ENCODE results near the gene SNX20. TPM values are rescaled to one million over a fixed set of nuclear protein-coding genes. Genes with fewer than 3 reads are reported as not detected.

Gene SNX20
- total and polyA plus RNA-seq, 2 experiments from 2014 or later, result not detected

- TF ChIP-seq REST (IDR thresholded peaks at IDR 0.05; ENCODE audit: unreplicated experiment) (no peak), EZH2phosphoT487 (IDR thresholded peaks at IDR 0.05; ENCODE audit: unreplicated experiment) (no peak)
Observed at GRCh38 chr16:50712560-50712898, 31.4 kb upstream of the SNX20 start (continued).

GRCh38 chr16:50711862-50712559 lies 30.9 kb upstream of the SNX20 start:
- no peaks in the 10 kb centered on the region for H3K27me3 ChIP-seq (ENCODE audit: insufficient read depth)
- H3F3A ChIP-seq (replicated peaks; ENCODE audit: low read depth), result no peaks in the 10 kb centered on the region
- no peaks in the 10 kb centered on the region for H4K20me1 ChIP-seq (replicated peaks; ENCODE audit: insufficient read depth)
- H3K9me2 ChIP-seq (ENCODE audit: insufficient read depth), result no peaks in the 10 kb centered on the region
- no peaks in the 10 kb centered on the region for H3K79me2 ChIP-seq (replicated peaks; ENCODE audit: insufficient read depth)
- Mint-ChIP-seq H3K36me3 (ENCODE audit: low read depth) (no peaks in the 10 kb centered on the region), H3K27me3 (ENCODE audit: insufficient read depth, low read depth, poor library complexity) (peaks cover 9% of the 10 kb centered on the region), H3K27ac (no peak overlapping the region), H3K9me3 (no peaks in the 10 kb centered on the region), H3K4me3 (no peak overlapping the region), H3K4me1 (peaks cover 3% of the 10 kb centered on the region; the same call in 2 of the 3 replicates)
- H3K4me2 ChIP-seq, result no peak overlapping the region
- H3K27ac ChIP-seq (ENCODE audit: low read depth), result no peak overlapping the region
- no peak overlapping the region for H3K4me3 ChIP-seq
- no peak for DNase-seq (ENCODE audit: low spot score)
- H2AFZ ChIP-seq, result no peak overlapping the region
- no peak for ATAC-seq
- no peaks in the 10 kb centered on the region for H3K4me1 ChIP-seq (ENCODE audit: insufficient read depth)
- H3K36me3 ChIP-seq (ENCODE audit: insufficient read depth), result no peaks in the 10 kb centered on the region
- TF ChIP-seq NANOG (IDR thresholded peaks at IDR 0.05; ENCODE audit: borderline replicate concordance) (no peak), POLR2AphosphoS5 (IDR thresholded peaks at IDR 0.05; ENCODE audit: low read depth) (no peak), REST (IDR thresholded peaks at IDR 0.05; ENCODE audit: unreplicated experiment) (no peak), CTCF (conservative IDR thresholded peaks at IDR 0.05; ENCODE audit: low read depth in 2 of 2) (no peak), ZNF114 (CRISPR knock-in tag; IDR thresholded peaks at IDR 0.05) (no peak), EZH2phosphoT487 (IDR thresholded peaks at IDR 0.05; ENCODE audit: unreplicated experiment) (no peak), ETS1 (IDR thresholded peaks at IDR 0.05) (no peak), EZH2 (IDR thresholded peaks at IDR 0.05; ENCODE audit: low read depth, unreplicated experiment) (no peak), ZNF331 (CRISPR knock-in tag; IDR thresholded peaks at IDR 0.05; ENCODE audit: low read depth) (no peak), CREB1 (CRISPR knock-in tag; IDR thresholded peaks at IDR 0.05; ENCODE audit: low read depth) (no peak)

Data from GM23338 (cell line).